Stimulated activated CD4-positive, alpha-beta T cell treated with anti-CD3 and anti-CD28 coated beads, TNF-alpha, amount 100 ng/mL, for 4 hours (primary cell): ENCODE results near the gene PI4K2A.
A peak's percentile ranks its signal among the peaks of the same experiment; 100 is the strongest.

Source experiments
- DNase-seq, 3 experiments: peaks; one replicate each; pipeline ENCODE4 v3.0.0-alpha.2; 2020; ENCODE audit warnings: low read depth in 3 of 3

Gene PI4K2A

DNA sequence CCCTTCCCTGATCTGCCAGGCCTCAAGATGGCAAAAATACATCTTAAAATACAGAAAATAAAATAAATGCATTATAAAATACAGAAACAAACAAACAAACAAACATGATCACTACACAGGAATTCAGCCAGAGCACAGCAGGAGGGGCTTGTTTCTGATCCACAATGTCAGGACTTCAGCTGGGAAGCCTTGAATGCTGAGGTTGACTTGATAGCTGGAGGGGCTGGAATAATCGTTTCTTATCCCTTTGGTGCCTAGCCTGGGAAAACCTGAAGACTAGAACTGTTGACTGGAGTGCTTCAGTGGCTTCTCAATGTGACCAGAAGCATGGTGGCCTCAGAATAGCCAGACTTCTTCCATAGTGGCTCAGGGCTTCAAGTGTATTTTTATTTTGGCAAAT is 63.9 kb downstream of the PI4K2A start:
- DNase-seq, result no peak

DNA sequence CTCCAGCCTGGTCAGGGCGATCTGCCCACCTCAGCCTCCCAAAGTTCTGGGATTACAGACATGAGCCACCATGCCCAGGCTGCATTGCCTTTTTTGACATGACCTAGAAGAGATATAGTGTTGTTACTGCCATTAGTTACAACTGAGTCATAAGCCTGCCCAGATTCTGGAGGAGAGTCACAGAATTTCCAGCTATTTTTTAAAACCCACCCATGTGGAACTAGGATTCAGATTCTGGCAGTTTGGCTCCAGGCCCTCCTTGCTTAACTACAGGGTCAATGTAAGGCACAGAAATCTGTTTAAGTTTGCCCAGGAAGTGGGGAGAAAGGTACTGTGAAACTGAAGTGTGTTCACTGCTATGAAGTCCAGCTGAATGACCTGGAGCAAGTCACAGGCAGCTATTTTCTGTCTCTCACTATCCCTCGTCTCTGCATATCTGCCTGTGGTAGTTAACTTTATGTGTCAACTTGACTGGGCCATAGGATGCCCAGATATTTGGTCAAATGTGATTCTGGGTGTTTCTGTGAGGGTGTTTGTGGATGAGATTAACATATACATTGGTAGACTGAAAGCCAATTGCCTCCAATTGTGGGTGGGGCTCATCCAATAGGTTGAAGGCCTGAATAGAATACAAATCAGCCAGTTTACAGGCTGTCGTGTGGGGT is 64.7 kb downstream of the PI4K2A start:
- DNase-seq, result no peak

DNA sequence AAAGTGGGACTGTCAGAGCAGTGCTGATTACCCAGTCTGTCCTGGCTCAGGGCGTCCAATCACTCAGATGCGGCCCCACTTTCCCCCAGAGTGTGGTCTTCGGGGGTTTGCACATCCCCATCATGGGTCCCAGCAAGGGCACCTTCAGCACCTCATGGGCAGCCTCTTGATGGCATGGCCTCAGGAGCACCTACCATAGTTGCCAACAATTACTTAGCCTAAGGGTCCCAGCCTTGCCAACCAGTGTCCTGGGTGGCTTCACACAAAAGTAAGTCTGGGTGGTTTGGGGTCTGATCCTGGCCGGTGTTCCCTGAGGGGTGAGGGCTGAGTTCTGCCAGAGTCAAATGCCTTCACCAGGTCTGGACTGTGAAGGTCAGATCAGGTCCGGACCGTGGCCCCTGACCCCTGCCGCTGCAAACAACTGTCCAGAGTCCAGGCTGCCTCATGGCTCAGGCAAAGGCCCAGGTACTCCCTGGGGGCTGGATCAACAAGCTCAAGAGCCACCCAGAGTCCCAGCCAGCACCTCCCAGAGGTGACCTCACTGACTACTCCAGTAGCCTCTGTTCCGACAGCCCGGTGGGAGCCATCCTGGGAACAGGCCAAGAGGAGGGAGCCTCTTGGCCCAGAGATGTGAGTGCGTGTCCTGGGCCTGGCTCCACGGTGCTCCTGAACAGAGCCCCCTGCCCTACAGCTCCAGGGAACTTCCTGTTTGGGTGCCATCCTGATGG is 66.8 kb downstream of the PI4K2A start:
- DNase-seq, result no peak

DNA sequence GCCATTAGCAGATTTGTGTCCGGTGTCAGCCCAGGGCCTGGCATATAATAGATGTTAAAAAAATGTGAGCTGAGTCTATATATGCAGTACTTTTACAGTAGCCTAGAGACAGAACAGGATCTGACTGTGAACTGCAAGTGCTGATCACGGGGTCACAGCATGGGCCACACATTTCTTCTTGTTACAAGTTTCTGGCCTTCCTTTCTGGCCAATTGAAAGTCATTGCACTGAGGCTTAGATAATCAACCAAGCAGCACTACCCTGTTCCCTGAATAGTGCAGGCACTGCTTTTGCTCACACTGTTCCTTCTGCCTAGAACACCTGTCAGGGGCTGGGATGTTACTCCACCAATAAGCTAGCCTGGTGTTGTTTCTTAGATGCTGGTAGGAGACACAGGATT is 67.7 kb downstream of the PI4K2A start:
- DNase-seq, result no peak

DNA sequence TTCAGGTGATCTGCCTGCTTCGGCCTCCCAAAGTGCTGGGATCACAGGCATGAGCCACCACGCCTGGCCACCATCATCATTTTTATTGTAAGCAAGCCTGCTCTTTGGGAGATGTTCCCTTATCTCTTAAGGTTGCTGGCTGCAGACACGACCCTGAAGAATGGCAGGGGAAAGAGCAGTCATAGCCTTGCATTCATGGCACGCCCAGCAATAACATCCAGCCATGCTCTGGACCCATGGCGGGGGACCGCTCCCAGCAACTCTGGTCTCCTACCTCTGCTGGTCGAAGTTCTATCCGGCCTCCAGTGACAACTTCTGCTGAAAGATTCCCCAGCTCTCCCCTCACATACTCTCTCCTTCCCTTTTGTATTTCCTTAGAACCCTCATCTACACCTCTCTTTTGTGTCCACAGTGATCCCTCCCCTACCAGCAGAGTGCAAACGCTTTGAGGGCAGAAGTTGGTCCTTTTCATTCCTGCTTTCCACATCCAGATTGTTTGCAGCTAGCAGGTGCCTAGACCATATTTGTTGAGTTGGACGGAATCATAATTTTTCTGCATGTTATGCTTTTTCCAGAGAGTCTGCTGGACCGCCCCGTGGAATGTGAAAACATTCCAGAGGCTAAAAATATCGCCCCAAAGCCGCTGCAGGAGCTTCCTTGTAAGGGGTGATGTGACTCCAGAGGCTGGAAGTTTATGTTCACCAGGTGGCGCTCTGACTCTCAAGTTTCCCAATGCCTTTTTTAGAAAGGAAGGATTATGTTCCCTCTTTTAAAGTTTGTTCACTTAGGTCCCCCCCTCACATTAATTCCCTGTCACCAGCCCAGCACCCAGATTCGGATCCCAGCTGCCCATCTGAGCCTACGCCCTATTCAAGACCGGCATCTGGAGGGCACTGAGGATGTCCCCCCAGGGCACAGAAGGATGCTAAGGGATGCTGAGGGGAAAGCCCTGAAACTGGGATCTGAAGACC is 68.8 kb downstream of the PI4K2A start:
- DNase-seq, result peak in 1 of 3 experiments; percentile 29

DNA sequence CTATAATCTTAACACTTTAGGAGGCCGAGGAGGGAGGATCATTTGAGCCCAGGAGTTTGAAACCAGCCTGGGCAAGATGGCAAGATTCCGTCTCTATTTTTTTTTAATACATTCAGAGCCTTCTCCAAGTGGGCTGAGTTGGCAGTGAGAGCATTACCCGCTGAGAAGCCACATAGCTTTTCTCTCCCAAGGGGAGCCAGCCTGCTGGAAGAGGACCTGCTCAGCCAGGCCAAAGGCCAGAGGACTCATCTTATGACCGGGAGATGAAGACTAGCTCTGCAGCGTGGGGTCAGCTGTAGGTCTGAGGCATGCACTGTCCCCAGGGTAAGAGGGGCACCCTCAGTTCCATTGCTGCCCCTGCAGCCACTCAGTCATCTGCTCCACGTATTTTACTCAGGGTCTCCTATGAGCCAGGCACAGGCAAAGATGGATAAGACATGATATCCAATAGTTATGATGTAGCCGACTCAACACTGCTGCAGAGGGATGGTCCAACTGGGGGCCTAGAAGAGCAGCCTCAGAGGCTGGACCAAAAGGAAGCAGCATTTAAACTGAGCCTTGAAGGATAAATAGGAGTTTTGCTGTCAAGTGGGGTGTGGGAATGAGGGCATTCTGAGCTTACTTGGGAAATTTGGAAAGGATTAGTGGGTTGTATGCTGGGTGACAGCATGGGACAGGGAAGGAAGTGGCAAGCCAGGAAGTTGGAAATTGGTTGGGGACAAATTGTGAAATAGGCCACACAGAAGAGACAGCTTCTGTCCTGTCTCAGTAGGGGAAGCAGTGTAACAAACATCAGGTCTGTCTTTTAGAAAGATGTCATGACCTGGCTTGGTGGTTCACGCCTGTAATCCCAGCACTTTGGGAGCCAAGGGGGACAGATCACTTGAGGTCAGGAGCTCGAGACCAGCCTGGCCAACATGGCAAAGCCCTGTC is 71.4 kb downstream of the PI4K2A start:
- no peak for DNase-seq

DNA sequence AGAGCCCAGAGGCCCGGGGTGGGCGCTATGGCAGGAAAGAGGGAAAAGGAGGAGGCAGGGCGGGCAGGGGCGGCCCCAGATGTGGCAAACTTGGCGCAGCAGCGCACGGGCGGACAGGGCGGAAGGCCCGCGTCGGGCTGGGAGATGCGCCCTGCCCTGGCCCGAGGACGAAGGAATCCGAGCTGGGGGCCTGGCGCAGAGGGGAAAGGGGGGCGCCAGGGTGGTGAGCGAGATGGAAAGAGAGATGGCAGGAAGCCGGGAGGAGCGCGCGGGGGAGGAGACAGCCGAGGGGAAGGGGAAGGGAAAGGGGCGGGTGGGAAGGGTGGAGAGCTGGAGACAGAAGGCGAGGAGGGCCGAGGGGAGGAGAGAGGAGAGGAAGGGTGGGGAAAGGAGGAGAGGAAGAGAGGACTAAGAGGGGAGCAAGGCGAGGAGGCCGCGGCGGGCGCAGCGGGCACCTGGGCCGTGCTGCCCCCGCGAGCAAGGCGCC is 72.9 kb downstream of the PI4K2A start, which contains the start of gene MARVELD1:
MARVELD1 (plus strand) TSS at position 392 of the 487 bp plus-strand sequence. CDS start 147 bp downstream, outside the sequence.
- DNase-seq, result no peak

DNA sequence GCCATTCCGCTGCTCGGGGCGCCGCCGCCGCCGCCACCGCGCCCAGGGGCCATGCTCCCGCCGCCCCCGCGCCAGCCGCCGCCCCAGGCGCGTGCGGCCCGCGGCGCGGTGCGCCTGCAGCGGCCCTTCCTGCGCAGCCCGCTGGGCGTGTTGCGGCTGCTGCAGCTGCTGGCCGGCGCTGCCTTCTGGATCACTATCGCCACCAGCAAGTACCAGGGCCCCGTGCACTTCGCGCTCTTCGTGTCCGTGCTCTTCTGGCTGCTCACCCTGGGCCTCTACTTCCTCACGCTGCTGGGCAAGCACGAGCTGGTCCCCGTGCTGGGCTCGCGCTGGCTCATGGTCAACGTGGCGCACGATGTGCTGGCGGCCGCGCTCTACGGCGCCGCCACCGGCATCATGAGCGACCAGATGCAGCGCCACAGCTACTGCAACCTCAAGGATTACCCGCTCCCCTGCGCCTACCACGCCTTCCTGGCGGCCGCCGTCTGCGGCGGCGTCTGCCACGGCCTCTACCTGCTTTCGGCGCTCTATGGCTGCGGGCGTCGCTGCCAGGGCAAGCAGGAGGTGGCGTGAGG is 73.4 kb downstream of the PI4K2A start:
- DNase-seq, result peak in 2 of 3 experiments; percentile 8 to 43

DNA sequence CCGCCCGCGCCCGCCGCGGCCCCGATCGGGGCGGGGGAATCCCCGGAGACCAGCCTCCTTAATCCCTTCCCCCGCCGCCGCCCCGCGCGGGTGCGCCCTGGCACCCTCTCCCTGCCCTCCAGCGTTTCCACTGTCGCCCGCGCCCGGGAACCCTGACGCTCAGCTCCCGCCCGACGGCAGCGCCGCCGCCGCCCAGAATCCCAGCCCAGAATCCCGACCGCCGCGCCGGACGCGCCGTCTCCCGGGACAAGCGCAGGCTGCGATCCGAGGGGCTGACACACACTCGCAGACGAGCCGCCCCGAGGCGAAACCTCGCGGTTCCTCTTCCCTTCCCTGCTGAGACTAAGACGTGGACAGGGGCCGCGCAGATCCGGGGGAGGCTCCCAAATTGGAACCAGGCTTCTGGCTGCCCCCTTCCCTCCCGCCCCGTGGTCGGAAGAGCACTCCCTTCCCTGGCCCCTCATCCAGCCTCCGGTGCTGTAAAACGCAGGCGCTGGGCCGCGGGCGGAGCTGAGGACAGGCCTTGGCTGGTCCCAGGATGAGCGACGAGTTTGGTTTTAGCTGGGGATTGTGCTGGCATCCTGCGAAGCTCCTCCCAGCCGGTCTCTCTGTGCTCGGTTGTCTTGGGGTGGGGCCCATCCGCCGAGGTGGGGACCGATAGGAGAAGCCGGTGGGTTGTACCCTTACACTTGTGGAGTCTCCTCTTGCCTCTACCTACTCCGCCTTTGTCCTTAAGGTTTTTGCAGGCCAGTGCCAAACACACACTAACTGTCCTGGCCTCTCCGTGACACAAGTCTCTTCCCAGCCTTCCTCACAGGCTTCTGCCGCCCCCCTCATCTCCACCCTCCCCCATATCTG is 74.2 kb downstream of the PI4K2A start:
- peak in 2 of 3 experiments; percentile 11 to 29 for DNase-seq

DNA sequence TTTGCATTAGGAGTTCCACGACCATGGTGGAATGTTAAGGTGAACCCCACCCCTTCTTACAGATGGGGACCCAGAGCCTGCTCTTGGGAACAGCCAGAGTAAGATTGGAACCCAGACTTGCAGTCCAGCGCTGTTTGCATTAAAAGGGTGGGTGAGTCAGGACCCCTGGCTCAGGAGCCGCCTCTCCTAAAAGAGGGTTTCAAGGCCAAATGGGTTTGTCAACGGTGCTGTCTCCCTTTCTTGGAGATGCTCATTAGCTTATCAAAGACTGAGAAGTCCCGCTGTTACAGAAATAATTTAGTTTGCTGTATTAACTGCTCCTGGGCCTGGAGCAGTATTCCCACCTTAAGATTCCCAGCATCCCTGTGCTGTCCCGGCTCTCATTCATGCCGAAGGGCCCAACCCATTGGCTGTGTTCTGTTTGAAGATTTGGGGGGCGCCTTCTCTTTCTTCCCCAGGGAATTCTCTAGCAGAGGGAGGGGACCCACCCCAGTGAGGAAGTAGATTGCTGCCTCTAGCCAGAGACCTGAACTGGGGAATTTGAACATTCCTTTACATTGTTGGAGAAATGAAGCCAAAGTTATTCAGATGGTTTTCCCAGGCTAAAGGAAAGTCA is 74.9 kb downstream of the PI4K2A start:
- DNase-seq, result no peak

DNA sequence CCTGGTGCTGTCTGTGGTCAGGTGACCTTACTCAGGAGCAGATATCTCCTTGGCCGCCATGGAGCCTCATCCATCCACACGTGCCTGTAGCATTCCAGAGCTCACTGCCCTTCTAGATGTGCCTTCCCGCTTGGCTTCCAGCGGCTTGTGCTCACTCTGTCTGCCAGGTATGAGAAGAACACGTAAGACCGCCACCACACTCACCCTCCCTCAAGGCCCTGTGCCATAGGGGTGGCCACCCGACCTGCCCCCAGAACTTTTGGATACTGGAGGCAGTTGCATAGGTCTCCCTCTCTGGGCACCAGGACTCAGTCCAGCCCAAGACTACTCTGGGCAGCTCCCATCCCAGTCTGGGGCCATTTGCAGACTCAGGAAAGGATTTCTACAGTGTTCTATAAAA is 77.2 kb downstream of the PI4K2A start:
- no peak for DNase-seq

DNA sequence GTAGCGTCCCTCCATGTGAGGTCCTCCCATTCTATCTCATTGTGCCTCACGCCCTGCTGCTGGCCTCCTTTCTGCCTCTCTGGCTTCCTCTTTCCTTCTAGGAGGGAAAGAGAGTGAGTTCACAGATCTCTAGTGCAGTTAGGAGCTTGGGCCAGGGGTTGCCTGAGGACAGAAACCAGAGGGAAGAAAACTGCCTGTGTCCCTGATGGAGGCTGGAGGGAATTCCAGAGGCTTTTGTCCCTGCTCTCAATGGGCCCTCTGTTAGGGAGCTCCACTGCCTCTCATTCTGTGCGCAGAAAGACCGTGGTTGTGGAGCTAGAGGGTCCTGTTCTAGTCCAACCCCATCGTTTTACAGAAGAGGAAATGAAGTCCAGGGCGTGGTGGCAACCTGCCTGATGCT is 77.7 kb downstream of the PI4K2A start:
- no peak for DNase-seq

DNA sequence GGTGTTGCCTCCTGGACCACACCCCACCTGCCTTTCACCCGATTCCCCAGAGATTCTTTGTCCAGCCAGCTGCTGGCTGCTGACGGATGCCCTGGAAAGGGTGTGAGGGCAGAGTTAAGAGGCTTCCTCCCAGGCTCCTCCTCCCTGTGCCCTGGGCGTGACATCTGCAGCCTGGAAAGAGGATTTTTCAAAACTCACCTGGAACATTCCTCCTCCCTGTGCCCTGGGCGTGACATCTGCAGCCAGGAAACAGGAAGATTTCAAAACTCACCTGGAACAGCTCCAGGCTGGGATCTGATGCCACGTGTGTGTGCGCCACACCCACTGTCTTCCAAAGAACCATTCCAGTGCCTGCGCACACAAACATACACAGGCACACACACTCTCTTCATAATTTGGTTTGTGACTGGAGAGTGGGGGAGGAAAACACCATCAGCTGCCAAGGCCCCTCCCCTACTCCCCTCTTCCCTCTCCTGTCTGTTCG is 78.2 kb downstream of the PI4K2A start:
- no peak for DNase-seq

DNA sequence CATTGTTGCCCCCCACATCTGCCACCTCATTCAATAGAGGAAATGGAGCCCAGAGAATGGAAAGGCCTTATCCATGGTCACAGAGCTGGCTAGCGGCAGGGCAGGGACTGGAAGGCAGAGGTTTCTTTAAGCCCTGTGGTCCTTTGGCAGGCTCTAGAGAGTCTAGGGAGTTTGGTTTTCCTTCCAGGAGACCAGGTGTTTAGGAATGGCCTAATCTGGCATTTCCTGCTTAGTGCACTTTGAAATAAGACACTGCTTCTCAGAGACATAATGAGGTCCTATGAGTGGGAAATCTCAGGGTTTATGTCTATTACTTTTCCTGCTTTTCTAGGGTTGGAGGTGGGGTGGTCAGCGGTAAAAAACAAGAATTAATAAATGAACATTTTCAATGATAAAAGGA is 79.1 kb downstream of the PI4K2A start:
- DNase-seq, result no peak

DNA sequence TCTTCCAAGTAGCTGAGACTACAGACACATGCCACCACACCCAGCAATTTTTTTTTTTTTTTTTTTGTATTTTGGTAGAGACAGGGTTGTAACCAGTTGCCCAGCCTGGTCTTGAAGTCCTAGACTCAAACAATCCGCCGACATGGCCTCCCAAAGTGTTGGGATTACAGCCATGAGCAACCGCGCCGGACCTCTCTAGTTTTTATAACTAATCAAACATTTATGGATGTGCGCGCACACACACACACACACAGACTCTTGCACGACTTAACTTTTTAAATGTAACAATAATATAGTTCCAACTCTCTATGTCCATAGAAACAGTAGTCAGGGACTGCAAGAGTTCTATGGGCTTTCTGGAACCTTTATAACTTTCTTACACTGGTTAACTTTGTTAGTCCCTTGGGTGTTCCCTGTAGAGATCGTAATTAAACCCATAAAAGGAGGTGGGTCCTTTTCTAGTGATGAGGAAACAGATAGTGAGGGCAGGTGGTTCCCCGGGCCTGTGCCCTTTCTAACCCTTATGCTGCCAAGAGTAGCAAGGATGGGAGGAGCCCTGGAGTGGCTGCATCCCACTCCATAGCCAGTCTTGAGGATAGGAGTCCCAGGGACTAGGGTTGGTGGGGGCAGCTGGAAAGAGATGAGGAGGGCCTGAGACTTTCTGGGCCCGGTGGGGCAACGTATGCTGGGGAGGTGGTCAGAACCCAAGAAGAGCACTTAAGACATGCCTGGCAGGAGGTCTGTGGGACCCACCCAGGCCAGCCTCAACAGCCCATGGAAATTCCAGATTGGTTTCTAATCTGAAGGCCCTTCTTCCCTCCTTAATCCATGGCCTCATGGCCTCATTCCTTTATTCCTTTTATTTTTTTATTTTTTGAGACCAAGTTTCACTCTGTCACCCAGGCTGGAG is 81.7 kb downstream of the PI4K2A start:
- DNase-seq, result no peak

DNA sequence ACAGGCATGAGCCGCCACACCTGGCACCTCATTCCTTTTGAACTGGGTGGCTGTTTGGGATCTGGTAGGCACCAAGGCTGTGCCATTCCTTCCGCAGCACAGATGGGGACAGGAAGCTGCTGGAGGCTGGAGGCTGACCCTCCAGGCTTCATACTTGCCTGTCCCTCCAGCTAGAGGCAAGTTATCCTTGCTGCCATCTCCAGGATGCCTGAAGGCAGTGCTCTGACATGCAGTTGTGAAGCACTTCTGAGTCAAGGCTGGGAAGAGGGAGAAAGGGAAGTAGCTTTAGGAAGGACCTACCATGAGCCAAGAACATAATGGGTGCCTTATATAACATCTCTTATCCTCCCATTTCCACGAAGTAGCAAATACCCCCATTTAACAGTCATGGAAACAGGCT is 82.5 kb downstream of the PI4K2A start:
- no peak for DNase-seq

DNA sequence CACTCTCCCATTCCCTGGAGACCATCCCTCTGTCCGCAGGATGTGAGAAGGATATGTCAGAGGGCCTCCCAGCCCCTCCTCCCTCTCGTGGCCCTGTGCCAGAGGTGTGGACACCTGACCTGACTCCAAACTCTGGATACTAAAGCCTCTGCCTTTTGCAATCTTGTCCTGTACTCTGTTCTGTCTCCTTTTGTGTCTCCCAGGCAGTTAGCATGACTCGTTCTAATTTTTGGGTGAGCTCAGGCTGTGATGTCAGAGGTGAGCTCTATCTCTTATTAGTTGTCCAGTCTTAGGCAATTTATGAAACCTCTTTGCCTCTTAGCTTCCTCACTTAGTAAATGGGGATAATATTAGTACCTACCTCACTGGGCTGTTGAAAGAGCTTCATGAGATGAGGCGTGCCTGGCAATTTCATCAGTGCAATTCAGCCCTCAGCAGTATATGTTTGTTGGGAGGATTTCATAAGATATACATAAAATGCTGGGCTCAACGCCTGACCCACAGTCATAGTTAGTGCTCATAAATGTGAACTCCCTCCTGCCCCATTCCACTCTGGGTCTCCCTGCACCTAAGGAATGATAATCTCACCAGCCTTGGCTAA is 84.0 kb downstream of the PI4K2A start:
- no peak for DNase-seq
